Vagina (tissue), 2 donors: Measurements from ENCODE around the gene SLC19A1. TPM values are rescaled to one million over a fixed set of nuclear protein-coding genes. Genes with fewer than 3 reads are reported as not detected.
A peak's percentile ranks its signal among the peaks of the same experiment; 100 is the strongest.

Source experiments
- DNase-seq, 2 donors: peaks; one replicate each; pipeline ENCODE4 v3.0.0-alpha.2; 2017; ENCODE audit errors: extremely low spot score in 2 of 2
- H3K27ac ChIP-seq: fragments of 200-600 bp; sonication (generic); one replicate; pipeline ENCODE4 v1.5.1; 2019
- H3K27me3 ChIP-seq: fragments of 200-600 bp; sonication (generic); one replicate; pipeline ENCODE4 v1.5.1; 2019
- H3K36me3 ChIP-seq, 2 donors: fragments of 200-600 bp; sonication (generic); one replicate each; pipeline ENCODE4 v1.5.1; 2017 to 2019
- H3K4me1 ChIP-seq: fragments of 200-600 bp; sonication (generic); one replicate; pipeline ENCODE4 v1.5.1; 2019
- H3K4me3 ChIP-seq, 2 donors: fragments of 200-600 bp; sonication (generic); 1 replicate in 1 of 2; 2 replicates in 1 of 2; pipeline ENCODE4 v1.5.1; 2016 to 2019
- H3K9me3 ChIP-seq: fragments of 200-600 bp; sonication (generic); one replicate; pipeline ENCODE4 v1.5.1; 2019
- CTCF ChIP-seq, 3 experiments: fragments of 450-650 bp in 2 of 3; fragments of 200-600 bp in 1 of 3; sonication (generic) in 1 of 3; IDR thresholded peaks; one replicate each; pipeline ENCODE4 v1.5.1; 2017 to 2019; ENCODE audit warnings: antibody characterized with exemption in 3 of 3, mild to moderate bottlenecking in 2 of 3, moderate library complexity in 2 of 3
- POLR2A ChIP-seq, 2 donors: fragments of 450-650 bp; IDR thresholded peaks; one replicate each; pipeline ENCODE4 v1.6.1; 2017; ENCODE audit warnings: antibody characterized with exemption in 2 of 2, mild to moderate bottlenecking in 2 of 2, moderate library complexity in 2 of 2
- POLR2AphosphoS5 ChIP-seq, 2 donors: sonication (generic); formaldehyde crosslinking; IDR thresholded peaks; one replicate each; pipeline ENCODE4 v1.9.0; 2017; ENCODE audit warnings: antibody characterized with exemption in 2 of 2, mild to moderate bottlenecking in 2 of 2, low read depth in 1 of 2; ENCODE audit not compliant: insufficient read depth in 1 of 2
- intact Hi-C: fragments of 100-400 bp; cut with DNase I; formaldehyde crosslinking; loops from one replicate; pipeline ENCODE4 v1.15.1; 2023
- total RNA-seq: library from RNA; depleted of rRNA; stranded (reverse); fragments of >200 nt; gene quantifications from one replicate; pipeline ENCODE4 v1.2.3, GENCODE V29; 2016

The SLC19A1 gene
- total RNA-seq, 1 donor from 2014 or later: 4.9 TPM

DNA sequence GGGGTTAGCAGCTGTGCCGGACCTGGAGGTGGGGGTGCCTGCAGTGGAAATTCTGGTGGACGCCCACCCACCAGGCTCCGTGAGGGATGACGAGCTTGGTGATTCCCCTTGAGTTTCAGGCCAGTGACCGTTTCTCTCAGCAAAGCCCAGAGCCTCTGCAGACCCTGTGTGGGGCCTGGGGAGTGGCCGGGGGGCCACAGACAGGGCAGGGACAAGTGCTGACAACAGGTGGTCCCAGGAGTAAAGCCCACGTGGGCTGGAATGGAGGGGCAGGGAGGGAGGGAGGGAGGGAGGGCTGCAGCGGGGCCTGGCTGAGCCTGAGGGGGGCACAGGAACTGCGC, 84.4 kb downstream of the SLC19A1 start:
- no peak for DNase-seq
- H3K9me3 ChIP-seq: no peaks in the 10 kb centered on the region
- H3K4me1 ChIP-seq: peaks cover 46% of the 10 kb centered on the region
- no peak overlapping the region for H3K4me3 ChIP-seq
- TF ChIP-seq POLR2A (IDR thresholded peaks at IDR 0.05) (no peak), POLR2AphosphoS5 (IDR thresholded peaks at IDR 0.05; ENCODE audit: insufficient read depth in 1 of 2, low read depth in 1 of 2) (no peak), CTCF (IDR thresholded peaks at IDR 0.05) (no peak)
- H3K36me3 ChIP-seq: no peaks in the 10 kb centered on the region
- no peak overlapping the region for H3K27ac ChIP-seq
- intact Hi-C loops: no loop called here
- no peaks in the 10 kb centered on the region for H3K27me3 ChIP-seq

DNA sequence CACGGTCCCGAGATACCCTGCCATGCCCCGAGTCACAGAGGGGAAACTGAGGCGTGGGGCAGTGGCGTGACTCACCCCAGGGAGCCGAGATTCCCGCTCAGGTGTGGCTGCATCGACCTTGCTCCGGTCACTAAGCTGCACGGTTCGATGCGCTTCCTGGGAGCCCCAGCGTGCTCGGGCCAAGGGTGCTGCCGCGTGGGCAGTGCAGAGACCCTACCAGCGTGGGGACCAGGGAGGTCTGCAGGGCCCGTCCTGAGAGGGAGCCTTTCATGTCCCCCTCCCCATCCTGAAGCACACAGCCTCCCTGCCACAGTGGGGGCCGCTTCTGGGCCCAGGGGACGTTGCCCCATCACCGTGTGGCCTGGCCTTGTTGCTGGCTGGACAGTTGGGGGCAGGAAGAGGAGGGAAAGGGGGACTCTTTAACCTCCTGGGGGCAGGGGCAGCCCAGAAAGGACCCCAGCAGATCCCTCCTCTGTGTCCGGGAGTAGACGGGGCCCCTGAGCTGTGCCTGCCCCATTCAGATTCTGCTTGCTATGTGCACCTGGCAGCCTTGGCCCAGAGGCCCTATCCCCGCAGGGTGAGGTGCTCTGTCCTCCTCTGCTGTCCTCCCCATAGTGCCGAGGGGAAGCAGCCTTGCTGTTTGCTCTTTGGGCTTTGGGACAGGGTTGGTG, 84.9 kb downstream of the SLC19A1 start:
- Histone ChIP-seq H3K27ac (no peak overlapping the region), H3K9me3 (no peaks in the 10 kb centered on the region), H3K36me3 (no peaks in the 10 kb centered on the region), H3K27me3 (no peaks in the 10 kb centered on the region), H3K4me1 (peaks cover 46% of the 10 kb centered on the region), H3K4me3 (peak overlapping the region in 1 of 2 donors; percentile 33)
- DNase-seq: no peak
- TF ChIP-seq POLR2AphosphoS5 (IDR thresholded peaks at IDR 0.05; ENCODE audit: insufficient read depth in 1 of 2, low read depth in 1 of 2): no peak
- intact Hi-C loops: no loop called here

- DNase-seq: no peak
- Histone ChIP-seq H3K4me1 (peaks cover 46% of the 10 kb centered on the region), H3K4me3 (peak overlapping the region in 1 of 2 donors; percentile 33), H3K27ac (no peak overlapping the region), H3K27me3 (no peaks in the 10 kb centered on the region), H3K9me3 (no peaks in the 10 kb centered on the region), H3K36me3 (no peaks in the 10 kb centered on the region)
- no peak for TF ChIP-seq CTCF (IDR thresholded peaks at IDR 0.05)
- no peak for TF ChIP-seq POLR2AphosphoS5 (IDR thresholded peaks at IDR 0.05; ENCODE audit: insufficient read depth in 1 of 2, low read depth in 1 of 2)
- TF ChIP-seq POLR2A (IDR thresholded peaks at IDR 0.05): no peak
- intact Hi-C loops: no loop called here
These were observed 85.6 kb downstream of the SLC19A1 start for GRCh38 chr21:45456584-45457160.

DNA sequence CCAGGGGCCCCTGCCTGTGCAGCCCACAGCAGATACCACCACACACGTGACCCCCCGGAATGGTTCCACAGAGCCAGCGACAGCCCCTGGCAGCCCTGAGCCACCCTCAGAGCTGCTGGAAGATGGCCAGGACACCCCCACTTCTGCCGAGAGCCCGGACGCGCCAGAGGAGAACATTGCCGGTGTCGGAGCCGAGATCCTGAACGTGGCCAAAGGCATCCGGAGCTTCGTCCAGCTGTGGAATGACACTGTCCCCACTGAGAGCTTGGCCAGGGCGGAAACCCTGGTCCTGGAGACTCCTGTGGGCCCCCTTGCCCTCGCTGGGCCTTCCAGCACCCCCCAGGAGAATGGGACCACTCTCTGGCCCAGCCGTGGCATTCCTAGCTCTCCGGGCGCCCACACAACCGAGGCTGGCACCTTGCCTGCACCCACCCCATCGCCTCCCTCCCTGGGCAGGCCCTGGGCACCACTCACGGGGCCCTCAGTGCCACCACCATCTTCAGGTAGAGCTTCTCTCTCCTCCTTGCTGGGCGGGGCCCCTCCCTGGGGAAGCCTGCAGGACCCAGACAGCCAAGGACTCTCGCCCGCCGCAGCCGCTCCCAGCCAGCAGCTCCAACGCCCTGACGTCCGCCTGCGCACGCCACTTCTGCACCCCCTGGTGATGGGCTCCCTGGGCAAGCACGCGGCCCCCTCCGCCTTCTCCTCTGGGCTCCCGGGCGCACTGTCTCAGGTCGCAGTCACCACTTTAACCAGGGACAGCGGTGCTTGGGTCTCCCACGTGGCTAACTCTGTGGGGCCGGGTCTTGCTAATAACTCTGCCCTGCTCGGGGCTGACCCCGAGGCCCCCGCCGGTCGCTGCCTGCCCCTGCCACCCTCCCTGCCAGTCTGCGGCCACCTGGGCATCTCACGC, 86.3 kb downstream of the SLC19A1 start:
- Histone ChIP-seq H3K4me3 (peak overlapping the region; percentile 33 to 44), H3K27me3 (no peaks in the 10 kb centered on the region), H3K9me3 (no peaks in the 10 kb centered on the region), H3K27ac (peak overlapping the region; percentile 43), H3K36me3 (no peaks in the 10 kb centered on the region), H3K4me1 (peaks cover 46% of the 10 kb centered on the region)
- DNase-seq: no peak
- intact Hi-C loops: no loop called here
- TF ChIP-seq POLR2AphosphoS5 (IDR thresholded peaks at IDR 0.05; ENCODE audit: insufficient read depth in 1 of 2, low read depth in 1 of 2): peak in 1 of 2 donors; percentile 15
- TF ChIP-seq CTCF (IDR thresholded peaks at IDR 0.05): no peak

DNA sequence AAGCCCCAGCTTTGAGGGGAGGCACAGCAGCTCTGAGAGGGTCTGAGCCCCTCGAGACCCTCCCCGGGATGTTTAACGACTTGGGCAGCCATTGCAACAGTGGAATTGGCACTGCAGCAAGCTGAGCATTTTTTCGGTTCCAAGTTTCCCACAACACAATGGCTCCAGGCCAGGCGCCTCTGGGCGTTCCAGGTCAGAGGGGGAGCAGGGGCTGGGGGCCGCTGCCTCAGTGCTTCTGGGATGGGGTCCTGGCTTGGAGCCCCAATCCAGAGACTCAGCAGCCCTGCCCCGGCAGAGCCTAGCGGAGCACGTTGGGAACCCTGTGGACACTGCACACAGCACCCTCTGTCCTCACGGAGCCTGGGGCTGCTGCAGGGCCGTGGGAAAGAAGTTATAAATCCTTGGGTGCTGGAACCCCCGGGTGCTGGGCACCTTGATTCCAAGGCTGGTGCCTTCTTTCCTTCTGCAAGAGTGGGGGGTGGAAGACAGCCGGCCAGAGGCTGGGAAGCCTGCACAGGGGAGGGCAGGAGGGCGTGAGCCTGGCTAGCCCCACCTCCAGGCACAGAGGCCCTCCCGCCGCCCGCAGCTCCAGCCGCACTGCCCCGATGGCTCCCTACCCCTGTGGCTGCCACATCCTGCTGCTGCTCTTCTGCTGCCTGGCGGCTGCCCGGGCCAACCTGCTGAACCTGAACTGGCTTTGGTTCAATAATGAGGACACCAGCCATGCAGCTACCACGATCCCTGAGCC, 87.1 kb downstream of the SLC19A1 start:
- H3K36me3 ChIP-seq: no peaks in the 10 kb centered on the region
- peak overlapping the region; percentile 43 for H3K27ac ChIP-seq
- H3K4me3 ChIP-seq: peak overlapping the region; percentile 33 to 44
- no peak for DNase-seq
- H3K27me3 ChIP-seq: no peaks in the 10 kb centered on the region
- TF ChIP-seq POLR2AphosphoS5 (IDR thresholded peaks at IDR 0.05; ENCODE audit: insufficient read depth in 1 of 2, low read depth in 1 of 2) (peak in 1 of 2 donors; percentile 55), CTCF (IDR thresholded peaks at IDR 0.05) (no peak), POLR2A (IDR thresholded peaks at IDR 0.05) (no peak)
- no peaks in the 10 kb centered on the region for H3K9me3 ChIP-seq
- intact Hi-C loops: no loop called here
- peaks cover 54% of the 10 kb centered on the region for H3K4me1 ChIP-seq
